Measurements from ENCODE around the gene PPFIA4. TPM values are rescaled to one million over a fixed set of nuclear protein-coding genes. Genes with fewer than 3 reads are reported as not detected.

Gene PPFIA4
- total RNA-seq, 1 experiment from 2014 or later, result 4.2 TPM

DNA sequence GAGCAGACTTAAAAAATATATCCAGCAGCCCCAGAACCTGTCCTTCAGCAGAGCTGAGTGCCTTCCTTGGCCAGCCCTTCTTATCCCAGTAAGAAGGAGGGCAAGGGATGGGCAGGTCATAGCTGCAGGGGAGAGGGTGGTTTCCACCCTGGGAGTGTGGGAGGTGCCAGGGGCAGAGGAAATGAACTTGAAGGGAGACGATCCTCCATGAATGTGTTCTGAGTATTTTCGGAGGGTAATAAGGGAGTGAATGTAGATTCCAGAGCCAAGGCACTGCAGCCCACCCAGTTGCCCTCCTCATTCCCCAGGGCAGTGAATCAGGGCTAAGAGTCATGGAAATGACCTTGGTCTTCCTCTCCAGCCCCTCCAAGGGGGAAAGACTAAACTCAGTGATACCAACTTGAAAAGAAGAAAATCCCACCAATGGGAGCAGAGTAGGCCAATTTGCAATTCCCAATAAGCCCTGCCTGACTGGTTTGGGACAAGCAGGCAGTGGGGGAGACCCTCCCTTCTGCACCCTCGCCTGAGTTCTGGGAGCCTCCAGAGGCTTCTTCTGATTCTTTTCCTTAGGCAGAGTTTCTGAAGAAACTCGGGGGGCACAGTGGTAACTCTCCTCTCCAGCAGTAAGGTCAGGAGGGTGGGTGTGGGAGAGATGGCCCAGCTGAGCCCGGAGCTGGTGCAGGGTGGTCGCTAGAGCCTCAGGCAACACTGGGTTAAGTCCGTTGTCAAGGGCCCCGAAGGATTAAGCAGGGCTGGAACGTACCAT is 55.4 kb downstream of the PPFIA4 start:
- no peak for DNase-seq (ENCODE audit: extremely low read depth, low read depth)

DNA sequence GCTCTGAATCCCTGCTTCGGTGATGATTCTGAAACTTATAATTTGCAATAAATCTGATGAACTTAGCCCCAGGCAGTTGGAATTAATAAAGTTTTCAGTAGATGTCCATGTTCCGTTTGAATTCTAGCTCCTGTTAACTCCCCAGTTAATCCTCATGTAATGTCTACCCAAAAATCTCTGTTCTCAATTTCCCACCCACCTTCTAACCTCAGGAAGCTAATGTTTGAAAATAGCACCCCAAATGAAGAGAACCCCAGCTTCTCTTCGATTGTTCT is 55.9 kb downstream of the PPFIA4 start:
- DNase-seq (ENCODE audit: extremely low read depth, low read depth), result no peak

DNA sequence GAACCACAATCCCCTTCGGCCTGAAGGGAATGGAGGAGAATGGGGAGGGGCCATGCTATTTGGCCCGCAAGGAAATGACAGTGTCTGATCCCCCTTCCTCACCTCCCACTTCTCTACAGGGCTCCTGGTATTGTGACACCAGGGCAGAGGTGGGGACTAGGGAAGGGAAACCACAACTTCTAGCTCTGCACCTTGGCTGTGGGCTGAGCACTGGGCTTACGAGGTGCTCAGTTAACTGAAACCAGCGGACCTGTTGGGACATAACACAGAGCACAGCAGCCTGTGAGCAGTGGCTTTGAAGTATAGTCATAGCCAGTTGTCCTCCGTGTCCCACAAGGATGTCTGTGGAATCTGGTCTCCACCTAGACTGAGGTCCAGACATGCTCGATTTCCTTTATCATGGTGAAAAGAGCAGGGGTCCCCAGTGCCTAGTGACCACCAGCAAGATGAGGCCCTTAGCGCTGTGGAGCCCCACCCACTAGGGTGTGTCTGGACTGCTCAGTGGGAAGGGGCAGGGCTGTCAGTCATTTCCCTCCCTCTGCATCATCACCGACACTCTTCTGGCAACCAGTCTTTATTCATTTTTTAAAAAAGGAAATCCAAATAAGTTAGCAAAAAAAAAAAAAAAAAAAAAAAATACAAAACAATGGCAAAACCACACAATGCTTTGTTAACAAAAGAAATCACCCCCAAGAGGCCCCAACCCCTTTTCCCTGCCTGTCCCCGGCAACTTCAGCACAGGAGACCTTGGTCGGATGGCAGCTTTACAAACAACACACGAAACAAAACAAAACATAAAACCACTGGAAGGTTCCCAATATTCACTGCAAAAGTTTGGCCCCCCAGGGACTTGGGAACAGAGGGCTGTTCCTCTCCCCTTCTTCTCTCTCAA is 56.5 kb downstream of the PPFIA4 start:
- DNase-seq (ENCODE audit: extremely low read depth, low read depth), result no peak

DNA sequence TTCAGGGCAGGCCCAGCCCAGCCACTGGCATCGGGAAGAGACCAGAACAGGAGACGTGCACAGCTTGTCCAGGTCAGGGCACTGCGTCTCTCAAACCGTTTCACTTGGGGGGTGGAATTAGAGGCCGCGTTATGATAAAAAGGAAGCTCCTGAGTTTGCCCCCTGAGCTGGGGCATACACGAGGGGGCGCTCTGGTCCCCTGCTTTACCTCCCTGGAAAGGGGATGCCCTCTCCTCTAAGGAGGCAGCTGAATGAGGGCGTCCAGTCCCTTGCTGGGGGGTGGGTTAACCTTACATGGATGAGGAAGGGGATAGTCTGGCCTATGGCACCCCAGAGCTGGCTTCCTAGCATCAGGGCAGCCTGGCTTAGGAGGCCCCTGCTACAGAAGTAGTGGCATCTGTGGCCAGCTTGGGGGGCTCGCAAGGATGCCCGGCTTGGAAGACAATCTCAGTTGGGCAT is 57.2 kb downstream of the PPFIA4 start:
- DNase-seq (ENCODE audit: extremely low read depth, low read depth), result no peak

DNA sequence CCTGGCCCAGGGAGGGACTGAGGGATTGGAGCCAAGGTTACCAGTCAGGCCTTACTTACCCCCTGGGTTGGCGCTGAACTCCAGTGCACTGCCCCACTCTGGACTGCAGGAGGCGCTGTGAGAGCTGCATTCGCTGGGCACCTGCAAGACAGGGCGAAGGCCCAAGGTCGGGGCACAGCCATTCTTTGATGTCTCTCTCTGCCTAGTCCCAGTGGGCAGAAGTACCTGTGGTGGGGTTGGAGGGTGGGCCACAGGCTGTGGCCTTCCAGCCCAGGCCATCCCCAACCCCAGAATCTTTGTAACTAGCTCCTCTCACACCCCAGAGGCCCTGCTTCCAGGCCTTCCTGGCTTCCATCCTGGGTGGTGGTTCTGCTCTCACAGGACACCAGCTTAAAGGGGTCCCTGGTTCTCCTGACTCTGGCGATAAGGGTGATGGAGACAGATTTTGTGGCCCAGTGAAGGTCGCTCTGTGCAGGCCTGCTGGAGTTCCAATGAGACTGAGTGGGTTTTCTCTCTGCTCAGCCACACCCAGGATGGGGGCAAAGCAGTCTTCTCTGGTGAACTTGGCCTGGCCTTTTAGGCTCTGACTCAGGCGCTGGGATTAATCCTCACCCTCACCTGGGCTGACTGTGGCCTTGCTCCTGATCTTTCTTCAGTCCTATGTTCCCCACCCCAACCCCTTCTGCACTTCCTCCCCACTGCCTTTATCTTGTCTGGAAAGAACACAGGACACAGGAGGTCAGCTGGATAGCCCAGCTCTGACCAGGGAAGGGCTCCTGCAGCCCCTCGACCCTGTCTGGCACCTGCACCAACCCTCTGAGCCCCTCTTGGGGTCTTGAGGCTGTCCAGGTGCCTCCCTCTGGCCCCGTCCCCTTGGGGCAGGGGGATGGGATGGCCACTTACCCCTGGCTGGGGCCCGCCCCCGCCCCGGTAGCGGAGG is 58.6 kb downstream of the PPFIA4 start:
- DNase-seq (ENCODE audit: extremely low read depth, low read depth), result no peak

DNA sequence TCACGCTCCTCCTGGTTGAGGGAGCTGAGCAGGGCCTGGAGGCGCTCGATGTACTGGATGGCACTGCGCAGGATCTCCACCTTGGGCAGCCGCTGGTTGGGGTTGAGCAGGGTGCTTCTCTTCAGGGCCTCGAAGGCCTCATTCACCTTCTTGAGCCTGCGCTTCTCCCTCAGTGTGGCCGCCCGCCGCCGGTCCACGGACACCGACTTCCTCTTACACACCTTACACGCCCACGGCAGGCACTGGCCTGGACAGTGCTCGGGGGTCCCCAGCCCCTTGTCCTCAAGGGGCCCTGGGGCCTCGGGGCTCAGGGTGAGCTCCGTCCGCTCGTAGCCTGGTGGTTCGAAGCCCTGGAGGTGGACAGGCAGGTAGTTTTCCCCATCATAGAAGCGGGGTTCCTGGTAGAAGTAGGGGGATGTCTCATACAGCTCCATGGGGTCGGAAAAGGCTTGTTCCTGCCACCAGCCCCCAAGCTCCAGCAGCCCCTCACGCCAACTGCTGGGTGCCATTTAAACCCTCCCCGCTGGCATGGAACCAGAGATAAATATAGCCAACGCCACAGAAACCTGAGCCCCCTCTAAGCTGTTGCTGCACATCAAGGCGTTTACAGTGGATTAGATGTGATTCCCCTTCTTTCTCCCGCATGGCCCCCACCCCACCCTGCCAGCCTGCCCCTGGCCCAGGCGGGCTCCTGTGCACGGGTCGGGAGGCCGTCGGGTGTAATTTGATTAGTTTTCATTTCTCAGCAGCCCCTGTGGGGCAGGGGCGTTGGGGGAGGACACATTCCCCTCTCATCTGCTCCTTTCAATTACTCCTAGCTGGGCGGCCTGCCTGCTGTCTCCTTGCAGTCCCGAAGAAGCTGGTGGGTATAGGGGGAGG is 59.5 kb downstream of the PPFIA4 start, which contains the start of gene MYOG:
TSS of gene MYOG (minus strand) at position 485 of the 879 bp plus-strand sequence. CDS start at position 434, 51 bp downstream.
- no peak for DNase-seq (ENCODE audit: extremely low read depth, low read depth)

DNA sequence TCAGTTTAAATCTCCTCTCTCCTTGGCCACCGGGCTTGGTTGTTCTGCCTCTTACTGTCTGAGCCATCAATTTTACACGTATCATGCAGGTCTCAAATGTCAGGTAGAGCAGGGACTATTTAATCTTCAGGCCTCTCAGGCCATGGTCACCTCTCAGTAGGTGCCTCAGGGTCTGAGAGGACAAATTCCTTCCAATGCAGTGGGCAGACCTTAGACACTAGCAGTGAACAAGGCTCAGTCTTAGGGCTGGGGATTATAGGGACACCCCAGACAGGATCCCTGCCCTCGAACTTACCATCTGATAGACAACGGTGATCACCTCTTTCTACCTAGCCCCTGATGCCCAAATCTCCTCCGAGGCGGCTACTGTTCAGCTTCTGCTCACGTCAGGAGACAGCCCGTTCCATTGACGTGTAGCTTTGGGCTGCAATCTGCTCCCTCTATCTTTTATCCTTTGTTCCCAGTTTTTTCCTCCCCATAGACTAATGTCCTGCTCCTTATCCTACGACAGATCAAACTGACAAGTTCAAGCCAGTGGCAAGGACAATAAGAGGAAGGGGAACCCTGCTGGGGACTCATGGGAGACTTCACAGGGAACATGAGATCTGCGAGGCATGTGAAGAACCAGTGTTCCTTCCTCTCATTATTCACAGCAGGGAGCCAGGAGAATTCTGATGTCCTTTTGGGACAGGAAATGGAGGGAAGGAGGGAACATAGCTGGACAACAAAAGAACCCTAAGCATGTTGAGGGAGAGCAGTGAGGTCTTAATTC is 60.9 kb downstream of the PPFIA4 start:
- DNase-seq (ENCODE audit: extremely low read depth, low read depth), result no peak

DNA sequence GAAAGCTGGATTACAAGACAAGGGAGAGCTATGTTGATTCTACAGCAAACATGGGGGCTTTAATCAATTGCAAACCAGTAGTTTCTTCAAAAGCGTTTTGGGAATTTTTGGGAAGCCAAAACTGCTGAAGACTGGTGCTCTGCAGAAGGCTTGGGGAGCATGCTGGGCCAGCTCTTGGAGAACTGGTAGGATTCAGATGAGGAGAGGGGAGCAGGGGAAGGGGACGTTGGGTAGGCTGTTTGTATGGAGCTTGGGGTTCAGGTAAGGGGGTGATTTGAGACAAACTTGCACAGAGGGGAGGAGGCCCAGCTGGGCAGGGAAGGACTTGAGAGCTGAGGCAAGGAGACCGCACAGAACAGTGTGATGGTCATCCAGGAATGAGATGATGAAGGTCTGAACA is 62.1 kb downstream of the PPFIA4 start:
- DNase-seq (ENCODE audit: extremely low read depth, low read depth), result no peak

DNA sequence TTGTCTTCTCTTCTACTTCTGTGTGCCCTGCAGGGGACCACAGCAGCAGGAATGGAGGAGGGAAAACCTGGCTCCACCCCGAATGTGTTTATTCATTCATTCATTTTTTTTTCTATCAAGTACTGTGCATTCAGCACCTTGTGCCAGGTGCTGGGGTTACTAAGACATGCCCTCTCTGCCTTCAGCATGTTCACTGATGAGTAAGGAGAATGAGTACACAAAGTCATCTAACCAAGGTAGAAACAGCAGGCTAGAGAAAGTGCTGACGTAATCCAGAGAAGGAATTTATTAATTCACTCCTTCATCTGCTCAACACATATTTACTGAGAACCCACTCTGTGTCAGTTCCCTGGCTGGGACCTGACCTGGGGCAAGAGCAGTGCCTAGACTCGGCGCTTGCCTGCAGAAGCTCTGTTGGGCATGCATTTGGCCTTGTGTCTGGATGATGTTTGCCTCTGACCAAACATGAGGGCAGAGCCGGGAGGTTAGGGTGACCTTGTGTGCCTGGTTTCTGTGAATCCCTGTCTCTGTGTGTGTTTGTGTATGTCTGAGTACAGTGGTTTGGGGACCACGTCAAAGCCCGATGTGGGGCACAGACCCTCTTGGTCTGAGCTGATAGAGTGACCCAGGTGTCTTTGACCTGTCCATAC is 62.8 kb downstream of the PPFIA4 start:
- no peak for DNase-seq (ENCODE audit: extremely low read depth, low read depth)

DNA sequence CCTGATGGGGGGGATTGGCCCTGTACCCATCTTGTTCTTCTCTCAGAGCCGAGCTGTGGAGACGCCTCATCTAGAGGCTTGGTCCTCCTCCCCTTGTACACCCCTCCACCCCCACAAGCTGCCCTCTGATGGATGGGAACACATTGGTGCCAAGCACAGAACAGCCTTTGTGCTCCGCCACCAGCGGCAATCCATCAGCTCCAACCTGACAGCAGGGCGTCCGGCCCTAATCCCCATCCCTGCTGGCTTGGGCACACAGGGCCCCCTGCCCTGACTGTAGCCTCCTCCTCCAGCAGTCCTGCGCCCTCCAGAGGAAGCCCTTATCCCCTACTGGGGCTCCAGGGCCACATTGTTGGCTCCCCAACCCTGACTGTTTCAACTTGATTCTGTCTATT is 63.4 kb downstream of the PPFIA4 start:
- DNase-seq (ENCODE audit: extremely low read depth, low read depth), result no peak

DNA sequence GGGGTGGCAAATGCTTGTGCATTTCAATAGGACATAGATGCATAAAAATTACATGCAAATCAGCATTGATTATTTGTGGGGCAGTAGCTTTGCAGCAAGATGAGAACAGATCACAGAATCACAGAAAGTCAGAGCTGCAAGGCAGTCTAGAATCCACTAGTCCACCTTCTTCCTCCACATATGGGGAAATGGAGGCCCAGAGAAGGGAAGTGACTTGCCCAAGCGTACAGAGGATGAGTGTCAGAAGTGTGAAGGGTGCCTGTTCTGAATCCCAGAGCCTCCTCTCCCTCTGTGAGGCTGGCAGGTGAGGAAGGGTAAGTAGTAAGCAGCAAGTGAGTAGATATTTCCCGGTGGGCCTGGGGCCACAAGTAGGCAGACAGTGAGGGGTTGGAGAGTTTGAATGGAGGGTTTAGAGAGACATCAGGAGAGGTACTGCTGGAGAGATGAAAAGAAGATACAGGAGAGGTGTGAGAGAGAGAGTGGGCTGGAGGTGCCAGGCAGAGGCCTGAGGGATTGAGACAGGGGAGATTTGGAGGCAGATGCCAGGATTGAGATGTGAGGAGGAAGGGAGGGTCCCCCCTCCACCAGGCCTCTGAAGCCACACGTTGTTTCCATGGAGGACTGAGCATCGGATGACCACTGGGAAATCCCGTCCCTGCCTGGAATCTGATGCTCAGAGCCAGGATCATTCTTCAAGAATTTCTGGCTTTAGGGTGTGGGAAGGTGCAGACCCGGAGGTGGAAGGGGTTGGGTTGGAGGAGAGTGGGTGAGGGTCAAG is 64.3 kb downstream of the PPFIA4 start:
- DNase-seq (ENCODE audit: extremely low read depth, low read depth), result no peak

DNA sequence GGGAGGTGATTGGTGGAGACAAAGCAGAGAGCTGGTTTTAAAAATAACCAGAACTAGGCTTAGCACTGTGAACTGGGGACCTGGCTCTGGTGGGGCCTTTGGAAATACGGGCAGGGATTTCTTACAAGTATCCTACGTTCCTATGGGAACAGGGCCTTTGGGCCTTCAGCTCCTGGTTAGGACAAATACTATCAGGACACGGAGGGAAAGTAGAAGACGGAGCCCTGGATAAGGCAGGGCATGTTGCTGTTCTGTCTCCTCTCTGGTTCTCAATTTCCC is 64.8 kb downstream of the PPFIA4 start:
- DNase-seq (ENCODE audit: extremely low read depth, low read depth), result no peak

DNA sequence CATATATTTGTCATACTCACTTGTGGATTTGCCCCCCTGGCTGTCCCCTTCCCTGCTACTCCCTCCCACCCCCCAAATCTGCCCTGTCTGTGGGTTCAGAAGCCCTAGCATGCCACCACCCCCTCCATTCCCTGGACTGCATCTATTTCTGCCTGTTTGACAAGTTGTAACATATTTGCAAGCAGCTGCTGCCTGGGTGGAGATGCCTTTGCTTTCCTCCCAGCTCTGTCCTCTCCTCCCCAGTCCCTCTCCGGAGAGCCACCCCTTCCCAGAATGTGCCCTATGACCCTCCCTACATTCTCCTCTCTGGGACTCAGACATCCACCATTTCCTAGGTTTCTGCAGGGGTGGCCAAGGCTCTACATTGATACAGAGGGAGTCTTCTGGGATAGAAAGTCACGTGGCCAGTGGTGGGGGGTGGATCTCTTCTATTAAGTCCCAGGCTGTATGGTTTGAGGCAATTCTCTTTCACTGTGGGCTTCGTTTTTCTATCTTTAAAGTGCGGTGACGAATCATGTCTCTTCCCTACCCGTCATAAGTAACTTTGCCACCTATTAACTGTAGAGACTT is 65.6 kb downstream of the PPFIA4 start:
- no peak for DNase-seq (ENCODE audit: extremely low read depth, low read depth)

DNA sequence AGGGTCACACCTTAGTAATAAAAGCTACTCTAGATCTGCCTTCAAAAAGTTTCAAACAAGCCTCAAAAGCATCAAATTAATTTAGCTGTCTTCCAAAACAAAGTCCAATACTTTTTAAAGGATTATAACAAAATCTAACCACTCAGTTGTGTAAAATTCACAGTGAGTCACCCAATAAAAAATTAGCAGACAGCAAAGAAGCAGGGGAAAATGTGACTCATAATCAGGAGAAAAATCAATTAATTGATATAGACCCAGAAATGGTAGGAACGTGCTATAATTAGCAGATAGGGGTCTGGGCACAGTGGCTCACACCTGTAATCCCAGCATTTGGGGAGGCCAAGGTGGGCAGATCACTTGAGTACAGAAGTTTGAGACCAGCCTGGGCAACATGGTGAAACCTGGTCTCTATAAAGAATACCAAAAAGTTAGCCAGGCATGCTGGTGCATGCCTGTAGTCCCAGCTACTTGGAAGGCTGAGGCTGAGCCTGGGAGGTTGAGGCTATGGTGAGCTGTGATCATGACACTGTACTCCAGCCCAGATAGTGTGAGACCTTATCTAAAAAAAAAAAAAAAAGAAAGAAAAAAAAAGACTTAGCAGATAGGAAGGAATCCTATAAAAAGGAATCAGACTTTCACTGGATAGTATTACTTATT is 67.6 kb downstream of the PPFIA4 start:
- no peak for DNase-seq (ENCODE audit: extremely low read depth, low read depth)

DNA sequence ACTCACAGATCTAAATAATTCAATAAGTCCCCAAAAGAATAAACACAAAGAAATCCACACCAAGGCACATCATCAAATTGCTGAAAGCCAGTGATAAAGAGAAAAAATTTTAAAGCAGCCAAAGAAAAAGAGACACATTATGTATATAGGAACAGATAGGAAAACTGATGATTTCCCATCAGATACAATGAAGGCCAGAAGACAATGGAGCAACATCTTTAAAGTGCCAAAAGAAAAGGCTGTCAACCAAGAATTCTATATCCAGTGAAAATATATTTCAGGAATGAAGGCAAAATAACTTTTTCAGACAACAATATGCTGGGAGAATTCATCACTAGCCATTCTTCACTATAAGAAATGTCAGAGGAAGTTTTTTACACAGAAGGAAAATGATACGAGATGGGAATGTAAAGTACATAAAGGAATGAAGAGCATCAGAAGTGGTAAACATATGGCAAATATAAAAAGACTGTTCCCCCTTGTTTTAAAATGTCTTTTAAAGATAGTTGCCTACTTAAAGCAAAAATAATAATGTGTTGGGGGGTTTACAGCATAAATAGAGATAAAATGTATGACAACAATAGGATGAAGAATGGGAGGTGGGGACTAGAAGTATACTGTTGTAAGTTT is 68.9 kb downstream of the PPFIA4 start:
- no peak for DNase-seq (ENCODE audit: extremely low read depth, low read depth)

DNA sequence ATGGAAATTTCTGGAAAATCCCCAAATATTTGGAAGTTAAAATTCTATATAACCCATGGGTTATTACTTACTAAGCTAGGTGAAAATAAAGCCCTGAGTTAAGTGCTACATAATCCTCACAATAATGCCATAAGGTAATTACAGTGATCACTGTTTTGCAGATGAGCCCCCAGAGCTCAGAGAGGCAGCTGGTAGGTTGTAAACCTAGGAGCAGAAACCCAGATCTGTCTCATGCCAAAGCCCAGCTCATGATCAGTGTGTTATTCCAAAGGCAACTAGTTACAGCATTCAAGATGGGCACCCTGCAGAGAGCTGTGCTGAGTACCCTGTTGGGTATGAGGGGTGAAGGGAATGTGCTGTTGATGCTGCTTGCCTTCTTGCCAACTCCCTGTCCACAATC is 70.3 kb downstream of the PPFIA4 start:
- DNase-seq (ENCODE audit: extremely low read depth, low read depth), result no peak

DNA sequence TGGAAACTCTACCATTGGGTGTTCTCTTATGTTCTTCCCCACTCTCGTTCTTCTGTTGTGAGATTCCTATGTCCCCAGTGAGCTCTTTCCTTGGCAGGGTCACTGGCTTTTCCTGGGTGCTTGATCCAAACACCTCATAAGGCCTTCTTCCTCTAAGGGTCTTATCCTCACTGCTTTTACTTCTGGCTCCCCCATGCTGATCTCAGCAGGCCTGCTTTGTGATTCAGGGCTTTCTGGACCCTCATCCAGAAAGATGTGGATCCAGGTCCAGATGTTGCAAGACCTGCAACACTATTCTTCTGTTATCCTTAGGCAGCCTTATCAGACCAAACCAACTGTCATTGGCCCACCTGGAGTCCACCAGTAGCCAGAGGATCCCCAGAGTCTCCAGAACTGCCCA is 70.7 kb downstream of the PPFIA4 start:
- no peak for DNase-seq (ENCODE audit: extremely low read depth, low read depth)
